ENCODE data around the gene PDCD1LG2. TPM values are rescaled to one million over a fixed set of nuclear protein-coding genes. Genes with fewer than 3 reads are reported as not detected.
"Not testable (repeated sequence)": the region's sequence is repeated elsewhere in the genome, so short reads cannot be mapped to it uniquely, and the experiment has no call there.

PDCD1LG2 gene
- 1 to 10 TPM; 2.5 to 4.2 (median 2.9) TPM for total RNA-seq

DNA sequence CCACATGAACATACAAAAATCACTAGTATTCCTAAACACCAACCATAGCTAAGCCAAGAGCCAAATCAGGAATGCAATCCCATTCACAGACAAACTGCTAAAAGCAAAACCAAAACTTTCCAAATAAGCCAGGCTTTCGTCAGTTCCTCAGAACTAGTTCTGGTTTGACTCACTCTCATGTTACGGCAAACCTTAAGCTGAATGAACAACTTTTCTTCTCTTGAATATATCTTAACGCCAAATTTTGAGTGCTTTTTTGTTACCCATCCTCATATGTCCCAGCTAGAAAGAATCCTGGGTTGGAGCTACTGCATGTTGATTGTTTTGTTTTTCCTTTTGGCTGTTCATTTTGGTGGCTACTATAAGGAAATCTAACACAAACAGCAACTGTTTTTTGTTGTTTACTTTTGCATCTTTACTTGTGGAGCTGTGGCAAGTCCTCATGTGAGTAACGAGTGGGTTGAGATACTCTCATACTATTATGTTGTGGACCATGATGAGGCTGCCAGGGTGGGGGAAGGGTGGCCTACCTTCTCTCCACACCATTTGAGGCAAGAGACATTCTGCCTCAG is at the start of gene PDCD1LG2:
Gene PDCD1LG2 (plus strand): TSS at position 172 of the 572 bp plus-strand sequence. CDS start 12,016 bp downstream, outside the sequence.
- Histone ChIP-seq H3K36me3 (no peaks in the 10 kb centered on the region), H3K27me3 (no peaks in the 10 kb centered on the region), H3K4me3 (peak within 1 kb of the TSS; percentile 10 to 34 (median 28)), H3K4me1 (peaks cover 8 to 24% (median 12%) of the 10 kb centered on the region in 4 donors), H3K27ac (replicated peaks in 1 of 4) (peak within 1 kb of the TSS; percentile 37 to 66 (median 54)), H3K9me3 (no peaks in the 10 kb centered on the region)
- WGBS, result 32% methylated on average over 4 of the region's 4 CpGs
- TF ChIP-seq, protein P1, sequence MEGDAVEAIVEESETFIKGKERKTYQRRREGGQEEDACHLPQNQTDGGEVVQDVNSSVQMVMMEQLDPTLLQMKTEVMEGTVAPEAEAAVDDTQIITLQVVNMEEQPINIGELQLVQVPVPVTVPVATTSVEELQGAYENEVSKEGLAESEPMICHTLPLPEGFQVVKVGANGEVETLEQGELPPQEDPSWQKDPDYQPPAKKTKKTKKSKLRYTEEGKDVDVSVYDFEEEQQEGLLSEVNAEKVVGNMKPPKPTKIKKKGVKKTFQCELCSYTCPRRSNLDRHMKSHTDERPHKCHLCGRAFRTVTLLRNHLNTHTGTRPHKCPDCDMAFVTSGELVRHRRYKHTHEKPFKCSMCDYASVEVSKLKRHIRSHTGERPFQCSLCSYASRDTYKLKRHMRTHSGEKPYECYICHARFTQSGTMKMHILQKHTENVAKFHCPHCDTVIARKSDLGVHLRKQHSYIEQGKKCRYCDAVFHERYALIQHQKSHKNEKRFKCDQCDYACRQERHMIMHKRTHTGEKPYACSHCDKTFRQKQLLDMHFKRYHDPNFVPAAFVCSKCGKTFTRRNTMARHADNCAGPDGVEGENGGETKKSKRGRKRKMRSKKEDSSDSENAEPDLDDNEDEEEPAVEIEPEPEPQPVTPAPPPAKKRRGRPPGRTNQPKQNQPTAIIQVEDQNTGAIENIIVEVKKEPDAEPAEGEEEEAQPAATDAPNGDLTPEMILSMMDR (IDR thresholded peaks at IDR 0.05), result no peak
- peak in 1 of 2 donors; percentile 18 for TF ChIP-seq POLR2AphosphoS5 (IDR thresholded peaks at IDR 0.05)
- no peak for DNase-seq (ENCODE audit: extremely low spot score)
- intact Hi-C loops (cut with DNase I), result no loop called here

DNA sequence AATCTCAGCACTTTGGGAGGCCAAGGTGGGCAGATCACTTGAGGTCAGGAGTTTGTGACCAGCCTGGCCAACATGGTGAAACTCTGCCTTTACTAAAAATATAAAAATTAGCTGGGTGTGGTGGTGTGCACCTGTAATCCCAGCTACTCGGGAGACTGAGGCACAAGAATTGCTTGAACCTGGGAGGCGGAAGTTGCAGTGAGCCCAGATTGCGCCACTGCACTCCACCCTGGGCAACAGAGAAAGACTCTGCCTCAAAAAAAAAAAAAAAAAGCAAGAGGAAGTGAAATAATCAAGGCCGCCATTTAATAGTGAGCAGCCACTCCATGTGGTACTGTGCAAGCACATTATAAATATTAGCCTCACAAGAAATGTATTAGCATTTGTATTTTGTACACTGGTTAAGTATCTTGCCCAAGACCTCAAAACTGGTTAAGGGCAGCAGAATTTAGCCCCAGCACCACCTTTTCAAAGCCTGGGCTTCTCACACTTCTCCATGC is 45.5 kb upstream of the PDCD1LG2 start:
- WGBS, result 90% methylated on average over 4 of the region's 4 CpGs

DNA sequence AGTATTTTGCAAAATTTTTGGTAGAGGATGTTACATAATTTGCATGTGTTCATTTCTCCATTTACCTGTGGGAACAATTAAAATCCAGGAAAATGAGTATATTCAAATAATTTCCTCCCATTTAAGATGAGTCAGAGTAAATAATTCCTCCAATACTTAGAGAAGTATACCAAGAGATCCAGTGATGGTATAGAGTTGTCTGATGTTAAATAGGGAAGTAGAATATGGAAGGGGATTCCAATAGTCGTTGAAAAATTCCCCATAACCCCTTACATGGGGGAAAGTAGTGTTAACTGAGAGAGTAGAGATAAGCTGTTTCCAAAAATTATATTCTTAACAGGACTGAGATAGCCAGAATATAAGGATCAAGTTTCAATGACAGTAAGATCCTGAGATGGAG is 44.3 kb upstream of the PDCD1LG2 start:
- intact Hi-C loops (cut with DNase I), result no loop called here
- peaks cover 0 to 14% (median 10%) of the 10 kb centered on the region in 4 donors for H3K4me1 ChIP-seq
- H3K27ac ChIP-seq (replicated peaks in 1 of 4), result no peak overlapping the region
- TF ChIP-seq POLR2A (IDR thresholded peaks at IDR 0.05; ENCODE audit: low read depth), result no peak
- TF ChIP-seq POLR2AphosphoS5 (IDR thresholded peaks at IDR 0.05), result no peak
- TF ChIP-seq EP300 (IDR thresholded peaks at IDR 0.05), result no peak
- TF ChIP-seq, protein P1 (IDR thresholded peaks at IDR 0.05), result no peak
- H3K27me3 ChIP-seq, result no peaks in the 10 kb centered on the region
- 100% methylated on average over 1 of the region's 1 CpG for WGBS
- DNase-seq (ENCODE audit: extremely low spot score), result no peak
- H3K36me3 ChIP-seq, result peaks cover 0 to 59% (median 11%) of the 10 kb centered on the region in 4 donors
- H3K4me3 ChIP-seq, result no peak overlapping the region
- H3K9me3 ChIP-seq, result no peaks in the 10 kb centered on the region

More for the DNA sequence above, 45.5 kb upstream of the PDCD1LG2 start:
- H3K27ac ChIP-seq (replicated peaks in 1 of 4); H3K27me3 ChIP-seq; intact Hi-C loops (cut with DNase I); H3K4me3 ChIP-seq; H3K9me3 ChIP-seq; DNase-seq (ENCODE audit: extremely low spot score): not testable (repeated sequence)
- peaks cover 0 to 59% (median 11%) of the 10 kb centered on the region in 4 donors for H3K36me3 ChIP-seq
- peaks cover 0 to 14% (median 10%) of the 10 kb centered on the region in 4 donors for H3K4me1 ChIP-seq

DNA sequence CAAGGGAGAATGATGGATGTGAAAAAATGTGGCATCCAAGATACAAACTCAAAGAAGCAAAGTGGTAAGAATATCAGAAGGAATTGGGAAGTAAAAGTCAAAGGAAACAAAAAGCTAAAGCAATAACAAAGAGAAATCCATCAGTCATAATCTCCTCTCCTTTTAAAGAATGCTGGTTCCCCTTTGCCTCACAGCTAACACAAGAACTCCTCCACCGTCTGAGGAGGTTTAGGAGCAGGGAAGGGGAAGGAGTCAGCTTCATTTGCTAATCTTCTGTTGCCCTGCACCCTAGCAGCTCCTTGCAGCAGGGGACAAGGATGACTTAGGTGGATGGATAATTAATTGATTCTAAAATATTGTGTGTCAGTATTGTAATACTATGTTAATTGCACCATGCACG is 43.6 kb upstream of the PDCD1LG2 start:
- intact Hi-C loops (cut with DNase I), result no loop called here
- TF ChIP-seq, protein P1 (IDR thresholded peaks at IDR 0.05), result no peak
- no peak for TF ChIP-seq POLR2AphosphoS5 (IDR thresholded peaks at IDR 0.05)
- TF ChIP-seq EP300 (IDR thresholded peaks at IDR 0.05), result no peak
- TF ChIP-seq POLR2A (IDR thresholded peaks at IDR 0.05; ENCODE audit: low read depth), result no peak
- WGBS, result 77% methylated on average over 2 of the region's 2 CpGs

DNA sequence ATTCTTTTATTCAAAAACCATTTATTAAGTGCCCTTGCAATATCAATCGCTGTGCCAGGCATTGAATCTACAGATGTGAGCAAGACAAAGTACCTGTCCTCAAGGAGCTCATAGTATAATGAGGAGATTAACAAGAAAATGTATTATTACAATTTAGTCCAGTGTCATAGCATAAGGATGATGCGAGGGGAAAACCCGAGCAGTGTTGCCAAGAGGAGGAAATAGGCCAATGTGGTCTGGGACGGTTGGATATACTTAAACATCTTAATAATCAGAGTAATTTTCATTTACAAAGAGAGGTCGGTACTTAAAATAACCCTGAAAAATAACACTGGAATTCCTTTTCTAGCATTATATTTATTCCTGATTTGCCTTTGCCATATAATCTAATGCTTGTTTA is 41.5 kb upstream of the PDCD1LG2 start:
- no peak overlapping the region for H3K4me3 ChIP-seq
- no peak overlapping the region for H3K27ac ChIP-seq (replicated peaks in 1 of 4)
- WGBS, result 44% methylated on average over 5 of the region's 5 CpGs
- DNase-seq (ENCODE audit: extremely low spot score), result no peak
- TF ChIP-seq EP300 (IDR thresholded peaks at IDR 0.05), result no peak
- no peak for TF ChIP-seq POLR2AphosphoS5 (IDR thresholded peaks at IDR 0.05)
- TF ChIP-seq, protein P1 (IDR thresholded peaks at IDR 0.05), result no peak
- TF ChIP-seq POLR2A (IDR thresholded peaks at IDR 0.05; ENCODE audit: low read depth), result no peak
- peaks cover 0 to 46% (median 9%) of the 10 kb centered on the region in 4 donors for H3K36me3 ChIP-seq
- no peaks in the 10 kb centered on the region for H3K9me3 ChIP-seq
- no peaks in the 10 kb centered on the region for H3K27me3 ChIP-seq
- H3K4me1 ChIP-seq, result peaks cover 0 to 14% (median 10%) of the 10 kb centered on the region in 4 donors
- intact Hi-C loops (cut with DNase I), result no loop called here

More for the DNA sequence above, 43.6 kb upstream of the PDCD1LG2 start:
- Histone ChIP-seq H3K9me3 (no peaks in the 10 kb centered on the region), H3K36me3 (peaks cover 0 to 59% (median 11%) of the 10 kb centered on the region in 4 donors), H3K4me1 (peaks cover 0 to 14% (median 10%) of the 10 kb centered on the region in 4 donors), H3K4me3 (no peak overlapping the region), H3K27me3 (no peaks in the 10 kb centered on the region), H3K27ac (replicated peaks in 1 of 4) (no peak overlapping the region)
- no peak for DNase-seq (ENCODE audit: extremely low spot score)

Measured in esophagus muscularis mucosa (tissue), 4 donors.